ENCODE results near the gene ITPRIPL2.

GRCh38 chr16:19126300-19126699, 12.5 kb downstream of the ITPRIPL2 start:
- TF ChIP-seq CTCF (IDR thresholded peaks at IDR 0.05; ENCODE audit: low read depth, low read length) (no peak), EZH2phosphoT487 (IDR thresholded peaks at IDR 0.05; ENCODE audit: low read depth) (no peak)
